Caco-2 (cell line): ENCODE data around the gene SUSD1. TPM values are rescaled to one million over a fixed set of nuclear protein-coding genes. Genes with fewer than 3 reads are reported as not detected.

Source experiments
- Bru-seq: library from RNA; stranded (reverse); fragments of 400-500 nt; gene quantifications from one replicate; lab custom pipeline; 2021; lab: Mats Ljungman, UMichigan
- BruChase-seq, 2 experiments: library from RNA; stranded (reverse); fragments of 400-500 nt; gene quantifications; one replicate each; lab custom pipeline; 2021; lab: Mats Ljungman, UMichigan
- BruUV-seq: library from RNA; stranded (reverse); fragments of 400-500 nt; replicated peaks from 2 replicates; lab custom pipeline; 2021; lab: Mats Ljungman, UMichigan
- CTCF ChIA-PET: fragments of 300-600 bp; sonication (Branson Sonifier 250); formaldehyde crosslinking; loops from one replicate; lab custom pipeline; 2022; ENCODE audit warnings: antibody characterized with exemption; lab: Charles Lee
- POLR2A ChIA-PET: fragments of 300-600 bp; sonication (Branson Sonifier 250); formaldehyde crosslinking; loops from one replicate; lab custom pipeline; 2022; ENCODE audit warnings: antibody characterized with exemption; lab: Charles Lee
- DNase-seq, 2 experiments: peaks; one replicate each; pipeline versions ENCODE4 v3.0.0 to v3.0.0-alpha.2; 2020 to 2022
- H3K27me3 ChIP-seq: replicated peaks from 2 replicates; pipeline ENCODE4 v1.6.0; 2011; ENCODE audit warnings: low read length; ENCODE audit not compliant: control insufficient read depth, insufficient read depth
- H3K36me3 ChIP-seq: 2 replicates; pipeline ENCODE4 v1.5.1; 2011; ENCODE audit warnings: low read length; ENCODE audit not compliant: control insufficient read depth, insufficient read depth
- H3K4me1 ChIP-seq: fragments of 250-450 bp; sonication (Bioruptor Pico); 2 replicates; pipeline ENCODE4 v1.5.1; 2020; ENCODE audit warnings: mild to moderate bottlenecking
- H3K4me3 ChIP-seq: 2 replicates; pipeline ENCODE4 v1.5.1; 2011; ENCODE audit warnings: low read depth, mild to moderate bottlenecking, control low read depth, low read length
- H3K9me3 ChIP-seq: fragments of 250-450 bp; sonication (Bioruptor Pico); 2 replicates; pipeline ENCODE4 v1.5.1; 2020; ENCODE audit warnings: mild to moderate bottlenecking, moderate library complexity
- H3K27ac Mint-ChIP-seq: one replicate; pipeline ENCODE4 v1.8.0; 2022; ENCODE audit warnings: mixed read lengths; ENCODE audit not compliant: unreplicated experiment
- H3K27me3 Mint-ChIP-seq: one replicate; pipeline ENCODE4 v1.8.0; 2022; ENCODE audit warnings: mixed read lengths; ENCODE audit not compliant: insufficient read depth, unreplicated experiment
- H3K36me3 Mint-ChIP-seq: one replicate; pipeline ENCODE4 v1.8.0; 2022; ENCODE audit warnings: mild to moderate bottlenecking, mixed read lengths; ENCODE audit not compliant: insufficient read depth, unreplicated experiment
- H3K4me1 Mint-ChIP-seq: one replicate; pipeline ENCODE4 v1.8.0; 2022; ENCODE audit warnings: low read depth, mixed read lengths; ENCODE audit not compliant: unreplicated experiment
- H3K4me3 Mint-ChIP-seq: one replicate; pipeline ENCODE4 v1.8.0; 2022; ENCODE audit warnings: mild to moderate bottlenecking, moderate library complexity, mixed read lengths; ENCODE audit not compliant: unreplicated experiment
- H3K9me3 Mint-ChIP-seq: one replicate; pipeline ENCODE4 v1.8.0; 2022; ENCODE audit warnings: mixed read lengths; ENCODE audit not compliant: unreplicated experiment
- CTCF ChIP-seq, 2 experiments: fragments of 200-600 bp in 1 of 2; IDR thresholded peaks; 1 replicate in 1 of 2; 2 replicates in 1 of 2; pipeline versions ENCODE4 v1.5.1 to v1.8.0; 2011 to 2022; ENCODE audit warnings: antibody characterized with exemption in 1 of 2, control low read depth in 1 of 2, inconsistent platforms in 1 of 2, low read depth in 1 of 2, low read length in 1 of 2, mild to moderate bottlenecking in 1 of 2, moderate library complexity in 1 of 2; ENCODE audit not compliant: insufficient read depth in 1 of 2, severe bottlenecking in 1 of 2, unreplicated experiment in 1 of 2
- intact Hi-C: fragments of 100-400 bp; cut with micrococcal nuclease; formaldehyde crosslinking; loops from one replicate; pipeline ENCODE4 v1.10.0; 2022; ENCODE audit not compliant: unreplicated experiment
- long read RNA-seq: library from polyadenylated mRNA; stranded (forward); transcript quantifications from one replicate; pipeline ENCODE4 v2.0.0, GENCODE V29; 2022
- total RNA-seq: library from RNA; stranded (reverse); gene quantifications from 2 replicates; pipeline ENCODE4 v1.2.3, GENCODE V29; 2022

The SUSD1 gene
- total RNA-seq = 53.4 and 60.1 TPM in 2 replicates
- Bru-seq, nascent RNA = percentile 82 among the genes with signal in this experiment
- BruChase-seq, experiment 1, labeled RNA remaining after a 2-hour chase = percentile 79 among the genes with signal in this experiment
- percentile 82 among the genes with signal in this experiment for BruChase-seq, experiment 2, labeled RNA remaining after a 6-hour chase
- long read RNA-seq, transcript SUSD1-204 (17 exons, 3,124 nt) = major isoform, 49 of 108 reads
- long read RNA-seq, transcript SUSD1-203 (18 exons, 2,754 nt) = minor isoform, 5 of 108 reads
- long read RNA-seq, transcript SUSD1-201 (16 exons, 2,861 nt) = minor isoform, 7 of 108 reads
- long read RNA-seq, partial matches to known transcripts = 15 of 108 reads
- long read RNA-seq, other reads (novel, unspliced or antisense) = 32 of 108 reads

- peaks cover 52% of the 10 kb centered on the region for H3K4me1 Mint-ChIP-seq
- H3K4me3 Mint-ChIP-seq = peak within 1 kb of the TSS; percentile 88
- no peaks in the 10 kb centered on the region for H3K27me3 ChIP-seq
- H3K36me3 ChIP-seq = no peaks in the 10 kb centered on the region; the same call in 1 of the 2 replicates
- peak in 1 of 2 experiments; percentile 5 for TF ChIP-seq CTCF (IDR thresholded peaks at IDR 0.05; ENCODE audit: insufficient read depth in 1 of 2, low read depth in 1 of 2, low read length in 1 of 2, severe bottlenecking in 1 of 2, unreplicated experiment in 1 of 2)
- peak; percentile 68 to 73 for DNase-seq
- no peaks in the 10 kb centered on the region for H3K27me3 Mint-ChIP-seq
- CTCF ChIA-PET = interaction anchor here (0.6 to 2.1 kb wide), 3 partner anchors 62 to 240 kb away, joined by 3 to 6 read pairs (median 3); no protein-coding TSS in a partner anchor
- BruUV-seq = no TSS peak
- H3K36me3 Mint-ChIP-seq = peaks cover 14% of the 10 kb centered on the region
- H3K4me3 ChIP-seq = peak within 1 kb of the TSS; percentile 52
- H3K9me3 ChIP-seq = no peaks in the 10 kb centered on the region
- no peaks in the 10 kb centered on the region for H3K9me3 Mint-ChIP-seq
- peak within 1 kb of the TSS; percentile 92 for H3K27ac Mint-ChIP-seq
- intact Hi-C loops = no loop called here
- H3K4me1 ChIP-seq = peaks cover 83% of the 10 kb centered on the region
- POLR2A ChIA-PET = interaction anchor here (0.5 to 1.7 kb wide), 3 partner anchors 13 to 159 kb away, joined by 3 to 9 read pairs (median 3); partner anchors contain the start of gene PTBP3
These were observed at the start of gene SUSD1 for GRCh38 chr9:112174965-112175795. Gene SUSD1 (minus strand): TSS chr9:112175297. CDS start chr9:112175235, 62 bp downstream.

- Mint-ChIP-seq H3K9me3 (no peaks in the 10 kb centered on the region), H3K36me3 (peaks cover 86% of the 10 kb centered on the region), H3K4me1 (no peaks in the 10 kb centered on the region), H3K4me3 (no peak overlapping the region), H3K27ac (no peak overlapping the region), H3K27me3 (no peaks in the 10 kb centered on the region)
- H3K4me3 ChIP-seq = no peak overlapping the region
- no peaks in the 10 kb centered on the region for H3K9me3 ChIP-seq
- no peak for TF ChIP-seq CTCF (IDR thresholded peaks at IDR 0.05; ENCODE audit: insufficient read depth in 1 of 2, low read depth in 1 of 2, low read length in 1 of 2, severe bottlenecking in 1 of 2, unreplicated experiment in 1 of 2)
- CTCF ChIA-PET = no interaction called here
- H3K36me3 ChIP-seq = peaks cover 2% of the 10 kb centered on the region; the same call in 1 of the 2 replicates
- H3K4me1 ChIP-seq = no peaks in the 10 kb centered on the region
- no TSS peak for BruUV-seq
- intact Hi-C loops = loop anchor here (5.0 kb wide), 1 partner anchor 112 kb away; no protein-coding TSS in a partner anchor
- no peak for DNase-seq
- H3K27me3 ChIP-seq = no peaks in the 10 kb centered on the region
- POLR2A ChIA-PET = interaction anchor here (0.7 kb wide), 1 partner anchor 50 kb away, joined by 3 read pairs; no protein-coding TSS in a partner anchor
These were observed 49.5 kb upstream of the SUSD1 start for GRCh38 chr9:112224401-112225289.
